Measurements from ENCODE around the gene CDK1.
A peak's percentile ranks its signal among the peaks of the same experiment; 100 is the strongest.

Gene CDK1

DNA sequence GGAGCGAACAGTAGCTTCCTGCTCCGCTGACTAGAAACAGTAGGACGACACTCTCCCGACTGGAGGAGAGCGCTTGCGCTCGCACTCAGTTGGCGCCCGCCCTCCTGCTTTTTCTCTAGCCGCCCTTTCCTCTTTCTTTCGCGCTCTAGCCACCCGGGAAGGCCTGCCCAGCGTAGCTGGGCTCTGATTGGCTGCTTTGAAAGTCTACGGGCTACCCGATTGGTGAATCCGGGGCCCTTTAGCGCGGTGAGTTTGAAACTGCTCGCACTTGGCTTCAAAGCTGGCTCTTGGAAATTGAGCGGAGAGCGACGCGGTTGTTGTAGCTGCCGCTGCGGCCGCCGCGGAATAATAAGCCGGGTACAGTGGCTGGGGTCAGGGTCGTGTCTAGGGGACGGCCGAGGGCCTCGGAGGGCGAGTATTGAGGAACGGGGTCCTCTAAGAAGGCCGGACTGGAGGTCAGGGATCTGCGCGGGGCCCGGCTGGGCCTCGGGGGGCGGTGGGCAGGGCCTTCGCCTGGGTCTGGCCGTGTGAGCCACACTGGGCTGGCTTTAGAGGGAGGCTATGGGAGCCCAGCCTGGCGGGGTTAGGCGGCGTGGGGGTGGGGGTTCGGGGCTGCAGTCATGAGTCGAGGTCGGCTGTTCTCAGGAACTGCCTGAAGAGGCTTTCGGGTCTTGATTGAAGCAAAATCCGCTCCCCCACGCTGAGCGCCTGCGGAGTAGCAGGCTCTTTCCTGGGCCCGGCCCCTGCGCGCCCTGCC, at the start of gene CDK1:
Gene CDK1 (plus strand): TSS at position 265 of the 757 bp plus-strand sequence. CDS start 1,688 bp downstream, outside the sequence.
- DNase-seq, result peak; percentile 96

DNA sequence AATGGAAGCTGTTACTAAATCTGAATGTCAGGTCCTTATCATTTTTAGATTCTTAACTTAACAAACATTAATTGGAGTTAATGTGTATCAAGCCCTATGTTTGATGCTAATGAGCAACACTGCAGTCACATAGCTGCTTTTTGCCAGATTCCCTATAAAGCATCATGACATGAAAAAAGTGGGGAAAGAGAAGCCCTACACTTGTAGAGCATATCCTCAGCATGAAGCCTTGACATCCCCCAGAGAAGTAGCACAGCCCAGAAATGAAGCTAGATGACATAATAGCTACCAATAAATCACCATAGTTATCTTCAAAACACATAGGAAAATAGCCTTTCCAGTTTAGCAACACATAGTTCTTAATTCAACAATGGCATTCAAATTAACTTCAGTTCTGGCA, 49.2 kb upstream of the CDK1 start:
- no peak for DNase-seq

- no peak for DNase-seq
Measured at GRCh38 chr10:60731134-60731885, 47.0 kb upstream of the CDK1 start.

GRCh38 chr10:60732198-60732806, 46.0 kb upstream of the CDK1 start:
- no peak for DNase-seq

GRCh38 chr10:60732807-60733516, 45.3 kb upstream of the CDK1 start:
- peak; percentile 19 for DNase-seq

DNA sequence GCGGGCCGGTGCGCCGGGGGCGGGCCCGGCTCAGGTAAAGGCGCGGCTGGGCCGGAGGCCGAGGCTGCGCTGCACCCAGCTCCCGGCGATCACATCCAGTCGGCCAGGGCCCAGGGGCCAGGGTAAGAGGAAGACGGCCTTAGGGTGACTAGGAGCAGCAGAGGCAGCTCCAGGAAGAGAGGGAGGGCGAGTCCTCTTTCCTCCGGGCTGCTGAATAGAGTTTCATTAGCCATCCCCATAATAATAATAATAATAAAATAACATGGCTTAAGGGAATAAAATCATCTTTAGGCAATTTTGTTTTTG, 44.8 kb upstream of the CDK1 start:
- peak; percentile 39 for DNase-seq

GRCh38 chr10:60733826-60734225, 44.5 kb upstream of the CDK1 start:
- no peak for DNase-seq

- DNase-seq, result no peak
Measured at GRCh38 chr10:60734226-60734625, 44.1 kb upstream of the CDK1 start.

DNA sequence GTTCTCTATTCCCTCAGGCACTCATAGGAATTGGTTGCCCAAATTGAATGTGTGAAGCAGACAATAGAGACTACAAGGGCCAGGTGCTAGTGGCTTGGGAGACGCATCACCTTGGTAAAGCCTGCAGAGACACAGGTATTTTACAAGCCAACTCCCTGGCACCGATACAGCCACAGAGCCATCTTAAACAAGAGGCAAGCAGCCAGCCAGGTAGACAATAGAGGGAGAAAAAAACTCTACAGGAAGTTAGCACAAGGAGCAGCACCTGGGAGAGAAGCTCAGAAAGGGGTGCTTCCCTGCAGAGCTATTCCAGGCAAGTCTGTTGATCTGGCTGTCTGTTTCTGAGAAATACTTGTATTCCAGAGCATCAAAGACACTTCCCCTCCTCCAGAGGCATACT, 43.0 kb upstream of the CDK1 start:
- no peak for DNase-seq

DNA sequence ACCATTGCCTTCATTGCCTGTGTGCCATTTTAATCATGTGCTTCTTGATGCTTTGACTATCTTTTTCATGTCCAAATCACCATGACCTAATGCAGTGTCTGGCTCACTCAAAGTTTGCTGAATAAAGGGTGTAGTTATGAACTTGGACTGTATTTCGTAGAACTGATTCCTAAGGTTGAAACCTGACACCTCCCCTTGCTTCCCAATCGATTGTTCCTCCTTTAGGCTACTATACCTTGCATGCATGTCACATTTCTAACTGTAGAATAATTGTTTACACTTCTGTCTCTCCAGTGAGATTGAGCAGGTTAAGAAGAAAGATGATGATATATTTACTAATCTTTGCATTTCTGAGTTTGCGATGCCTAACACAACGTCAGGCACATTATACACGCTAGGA, 41.0 kb upstream of the CDK1 start:
- DNase-seq, result no peak

DNA sequence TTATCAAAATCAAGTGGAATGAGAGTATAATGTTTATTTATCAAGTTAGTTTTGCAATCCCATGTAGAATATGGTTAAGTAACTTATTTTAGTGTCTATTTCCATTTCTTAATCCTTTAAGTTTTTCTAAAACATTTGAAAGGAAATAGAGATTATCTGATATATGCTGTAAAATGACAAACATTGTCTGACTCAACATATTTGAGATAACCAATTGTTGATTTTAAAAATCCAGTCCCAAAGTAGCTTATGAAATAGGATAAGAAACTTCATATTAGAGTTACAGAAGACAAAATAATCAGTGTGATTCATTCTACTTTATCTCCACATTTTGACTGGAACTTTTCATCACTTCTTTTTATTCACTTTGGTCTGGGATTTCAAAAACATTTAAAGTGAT, 38.7 kb upstream of the CDK1 start:
- no peak for DNase-seq

- no peak for DNase-seq
Measured at GRCh38 chr10:60742512-60742911, 35.8 kb upstream of the CDK1 start.

GRCh38 chr10:60747817-60748469, 30.3 kb upstream of the CDK1 start:
- DNase-seq, result no peak

GRCh38 chr10:60753152-60753551, 25.1 kb upstream of the CDK1 start:
- no peak for DNase-seq

GRCh38 chr10:60753817-60754216, 24.5 kb upstream of the CDK1 start:
- DNase-seq, result no peak

DNA sequence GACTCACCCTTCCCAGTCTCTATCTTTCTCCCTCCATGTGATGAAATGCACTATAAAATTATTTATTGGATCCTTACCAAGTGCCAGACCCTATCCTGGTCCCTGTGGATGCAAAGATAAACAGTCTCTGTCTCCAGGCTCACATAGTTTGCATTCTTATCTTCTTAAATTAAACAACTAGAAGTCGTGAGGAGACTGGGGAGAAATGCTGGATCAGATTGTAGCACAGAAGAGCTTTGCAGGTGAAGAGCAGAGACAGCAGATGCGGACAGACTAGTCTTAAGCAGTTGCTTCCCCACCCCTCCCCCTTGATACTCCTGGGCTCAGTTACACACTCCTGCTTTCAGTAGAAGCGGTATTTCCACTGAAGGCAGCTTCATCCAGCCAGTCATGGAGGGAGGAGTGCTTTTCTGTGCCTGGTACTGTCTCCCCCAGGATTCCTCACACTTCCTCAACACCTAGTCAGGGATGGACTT, 20.8 kb upstream of the CDK1 start:
- DNase-seq, result no peak

GRCh38 chr10:60759181-60759580, 19.1 kb upstream of the CDK1 start:
- no peak for DNase-seq

DNA sequence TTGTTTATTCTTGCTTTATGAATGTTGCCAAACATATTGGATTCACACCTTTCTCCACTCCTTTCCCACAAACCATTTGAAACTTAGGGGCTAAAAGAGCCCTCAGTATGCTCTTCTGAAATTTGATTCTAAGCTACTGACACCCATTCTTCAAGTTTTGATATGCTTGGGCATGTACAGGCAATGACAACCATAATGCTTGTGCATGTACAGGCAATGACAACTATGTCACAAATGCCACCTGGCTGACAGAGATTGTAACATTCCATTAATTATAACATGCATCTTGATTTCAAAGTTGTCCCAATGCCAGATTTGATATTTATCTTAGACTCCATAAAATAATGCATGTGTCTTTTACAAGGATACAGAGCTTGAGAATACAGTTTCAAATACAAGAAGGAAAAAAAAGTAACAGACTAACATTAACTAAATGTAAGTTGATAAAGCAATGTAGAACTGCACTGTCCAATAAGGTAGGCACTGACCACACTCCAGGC, 17.5 kb upstream of the CDK1 start:
- no peak for DNase-seq

DNA sequence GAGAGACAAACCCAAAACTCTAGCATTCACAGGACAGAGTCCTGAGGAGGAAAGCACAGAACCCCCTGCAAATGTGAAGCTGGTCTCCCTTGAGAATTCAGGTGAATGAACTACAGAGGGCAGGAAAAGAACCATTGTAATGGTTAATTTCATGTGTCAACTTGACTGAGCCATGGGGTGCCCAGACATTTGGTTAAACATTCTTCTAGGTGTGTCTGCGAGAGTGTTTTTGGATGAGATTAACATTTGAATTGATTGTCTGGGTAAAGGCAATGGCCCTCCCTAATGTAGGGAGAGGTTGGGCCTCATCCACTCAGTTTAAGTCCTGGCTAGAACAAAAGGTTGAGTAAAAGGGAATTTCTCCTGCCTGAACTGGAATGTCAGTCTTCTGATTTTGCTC, 15.7 kb upstream of the CDK1 start:
- DNase-seq, result no peak

- DNase-seq, result no peak
Measured at GRCh38 chr10:60767424-60767823, 10.9 kb upstream of the CDK1 start.

- DNase-seq, result no peak
Measured at GRCh38 chr10:60769406-60769805, 8.9 kb upstream of the CDK1 start.

DNA sequence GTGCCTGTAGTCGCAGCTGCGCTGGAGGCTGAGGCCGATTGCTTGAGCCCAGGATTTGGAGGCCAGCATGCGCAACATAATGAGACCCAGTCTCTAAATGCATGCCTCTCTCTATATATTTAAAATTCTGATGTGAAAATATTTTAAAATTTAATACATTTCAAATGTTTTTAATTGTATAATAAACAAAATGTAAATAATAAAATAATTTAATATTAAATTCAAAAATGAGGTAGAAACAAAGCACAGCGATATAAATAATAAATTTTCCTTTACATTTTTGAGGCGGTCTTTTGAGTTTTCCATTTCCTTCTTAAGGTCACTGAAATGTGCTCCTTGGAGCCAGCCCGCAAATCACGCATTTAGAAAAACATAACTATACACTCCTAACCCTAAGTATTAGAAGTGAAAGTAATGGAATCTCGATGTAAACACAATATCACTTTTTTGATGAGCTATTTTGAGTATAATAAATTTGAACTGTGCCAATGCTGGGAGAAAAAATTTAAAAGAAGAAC, 523 bp upstream of the CDK1 start:
- DNase-seq, result no peak

Data from CD4-positive, alpha-beta T cell treated with Interleukin-15 for 1 hour (primary cell).